Liver (tissue), 3 donors: Measurements from ENCODE around the gene SGCD.

Source experiments
- ATF3 ChIP-seq: IDR thresholded peaks from 2 replicates; pipeline ENCODE4 v1.6.1; 2016; ENCODE audit warnings: antibody characterized with exemption
- CTCF ChIP-seq: fragments of 150-350 bp; IDR thresholded peaks from 2 replicates; pipeline ENCODE4 v1.5.1; 2017; ENCODE audit warnings: improper control_type of control experiment, low read depth, low read length; ENCODE audit not compliant: missing input control
- RAD21 ChIP-seq, 2 donors: IDR thresholded peaks; 2 replicates each; pipeline ENCODE4 v1.6.1; 2016; ENCODE audit warnings: antibody characterized with exemption in 2 of 2, mild to moderate bottlenecking in 2 of 2
- REST ChIP-seq: IDR thresholded peaks from 2 replicates; pipeline ENCODE4 v1.6.1; 2016; ENCODE audit warnings: antibody characterized with exemption, mild to moderate bottlenecking
- donor health status: healthy.
- donor health status: healthy.

GRCh38 chr5:156387391-156387790 lies 60.4 kb downstream of the SGCD start:
- TF ChIP-seq CTCF (no peak), RAD21 (IDR thresholded peaks at IDR 0.05) (no peak), REST (no peak), ATF3 (no peak)
